ENCODE measurements around the gene PRKCE.

PRKCE gene

DNA sequence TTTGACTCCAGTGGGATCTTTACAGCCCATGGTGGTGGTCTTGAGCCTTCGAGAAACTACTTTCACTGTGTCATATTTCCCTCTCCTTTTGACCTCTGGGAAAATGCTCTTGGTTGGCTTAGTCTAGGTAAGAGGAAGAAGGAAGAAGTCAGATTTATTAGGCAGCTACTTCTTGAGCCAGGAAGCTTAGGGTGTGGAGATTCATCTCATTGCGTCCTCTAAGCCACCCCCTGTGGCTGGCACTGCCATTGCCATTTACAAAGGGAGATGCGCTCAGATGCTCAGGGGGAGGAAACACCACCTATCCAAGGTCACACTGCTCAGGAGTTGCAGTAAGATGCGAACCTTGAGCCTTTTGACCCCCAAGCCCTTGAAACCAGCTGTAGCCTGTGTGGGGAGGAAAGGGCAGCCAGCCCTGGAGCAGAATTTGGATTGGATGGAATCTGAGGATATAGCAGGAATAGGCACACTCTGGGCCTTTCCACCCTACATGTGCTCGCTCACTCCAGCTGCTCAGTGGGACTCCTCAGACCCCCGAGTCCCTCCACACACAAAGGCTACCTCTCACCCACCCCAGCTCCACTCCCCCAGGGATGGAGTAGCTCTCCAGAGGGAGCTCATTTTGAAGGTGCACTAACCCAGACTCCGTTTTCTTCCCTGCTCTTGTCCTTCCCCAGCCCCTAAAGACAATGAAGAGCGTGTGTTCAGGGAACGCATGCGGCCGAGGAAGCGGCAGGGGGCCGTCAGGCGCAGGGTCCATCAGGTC, 324.5 kb downstream of the PRKCE start:
- DNase-seq (ENCODE audit: insufficient read length, low spot score) (no peak), FAIRE-seq (no peak)

DNA sequence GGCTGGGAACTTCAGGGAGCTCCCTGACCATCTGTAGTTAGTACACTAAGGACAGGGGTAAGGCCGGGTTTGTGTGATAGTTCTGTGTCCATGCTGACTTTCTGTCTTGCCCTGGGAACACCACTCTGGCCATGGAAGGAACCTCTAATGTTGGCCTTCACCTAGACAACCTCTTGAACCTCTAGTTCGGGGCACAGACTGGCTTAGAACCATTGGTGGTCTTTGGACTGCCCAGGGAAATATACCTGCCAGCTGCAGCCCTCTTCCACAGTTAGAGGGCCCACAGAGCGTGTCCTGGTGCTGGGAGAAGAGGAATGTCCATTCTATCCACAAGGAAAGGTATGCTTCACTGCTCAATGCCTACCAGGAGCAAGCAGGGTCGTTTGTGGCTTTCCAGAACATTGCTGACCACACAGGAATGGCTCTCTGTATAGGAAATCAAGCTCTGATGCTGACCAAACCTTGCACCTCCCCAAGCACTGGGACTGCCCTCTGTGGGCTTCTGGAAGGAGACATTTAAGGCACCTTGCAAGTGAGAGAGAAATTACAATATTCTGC, 326.9 kb downstream of the PRKCE start:
- DNase-seq (ENCODE audit: insufficient read length, low spot score) (no peak), FAIRE-seq (no peak)

DNA sequence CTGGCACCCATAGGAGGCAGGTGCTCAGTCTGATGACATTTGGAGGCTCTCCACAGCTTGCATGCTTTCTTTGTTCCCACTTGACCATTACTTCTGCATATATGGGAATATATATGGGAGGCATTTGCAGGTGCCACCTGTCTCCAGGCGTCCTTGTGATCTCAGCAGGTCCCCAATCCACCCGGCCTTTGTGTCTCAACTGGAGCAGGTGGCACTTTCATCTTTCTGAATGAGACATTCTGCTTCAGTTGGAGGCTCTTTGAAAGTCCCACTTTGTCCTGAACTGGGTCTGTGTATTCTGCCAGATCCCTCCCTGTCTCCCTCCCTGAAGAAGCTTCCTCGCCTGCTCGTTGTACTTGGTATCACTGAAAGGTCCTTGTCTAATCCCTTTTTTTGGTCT, 327.6 kb downstream of the PRKCE start:
- DNase-seq (ENCODE audit: insufficient read length, low spot score), result no peak
- no peak for FAIRE-seq

DNA sequence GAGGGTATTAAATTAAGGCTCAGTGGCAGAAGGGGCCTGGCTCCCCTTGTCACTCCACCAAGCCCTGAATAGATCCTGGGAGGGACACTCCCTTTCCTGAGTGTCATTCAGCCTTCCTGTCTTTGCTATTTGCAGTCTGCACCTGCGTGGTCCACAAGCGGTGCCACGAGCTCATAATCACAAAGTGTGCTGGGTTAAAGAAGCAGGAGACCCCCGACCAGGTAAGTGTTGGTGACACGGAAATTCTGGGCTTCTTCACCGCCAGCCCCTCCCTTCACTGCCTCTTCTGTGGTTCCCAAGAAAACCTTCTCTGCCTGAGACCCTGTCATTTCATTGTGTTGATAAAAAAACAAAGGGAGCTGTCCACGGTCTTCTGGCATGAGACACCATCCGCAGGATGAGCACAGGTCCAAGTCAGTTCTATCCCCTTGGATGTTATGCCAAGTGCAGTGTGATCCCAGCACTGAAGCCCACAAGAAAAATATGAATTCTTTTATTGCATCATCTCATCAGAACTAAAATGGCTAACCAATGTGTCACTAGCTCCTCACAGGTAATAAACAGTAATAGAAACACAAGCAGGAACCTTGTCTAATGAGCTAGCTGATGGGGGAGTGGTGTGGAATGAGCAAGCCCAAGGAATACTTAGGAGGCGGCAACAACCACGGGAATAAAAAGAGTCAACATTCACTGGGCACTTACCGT, 328.8 kb downstream of the PRKCE start:
- FAIRE-seq (no peak), DNase-seq (ENCODE audit: insufficient read length, low spot score) (no peak)

DNA sequence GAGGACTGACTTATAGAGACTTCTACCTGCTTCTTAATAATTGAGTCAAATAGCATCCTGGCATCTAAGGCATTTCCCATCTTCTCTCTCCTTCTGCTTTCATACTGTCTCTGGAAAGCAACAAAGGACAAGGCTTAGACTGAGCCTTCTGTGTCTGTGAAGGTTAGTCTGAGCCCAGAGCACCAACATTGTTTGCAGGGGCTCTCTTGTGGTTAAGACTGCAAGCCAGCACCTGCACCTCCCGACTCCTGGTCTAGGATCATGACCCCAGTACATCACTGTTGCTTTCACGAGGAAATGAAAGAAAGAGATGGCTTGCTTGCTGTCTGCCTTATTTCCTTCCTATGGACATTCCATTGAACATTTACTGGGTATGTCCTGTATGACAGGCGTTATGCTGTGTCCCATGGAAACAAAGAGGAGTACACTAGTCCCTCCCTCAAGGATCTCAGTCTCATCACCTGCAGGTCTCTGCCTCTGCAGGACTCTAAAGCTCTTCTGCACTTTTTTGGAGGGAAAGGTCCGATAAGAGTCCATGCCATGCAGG, 330.0 kb downstream of the PRKCE start:
- FAIRE-seq (no peak), DNase-seq (ENCODE audit: insufficient read length, low spot score) (no peak)

GRCh38 chr2:45982096-45982495, 330.6 kb downstream of the PRKCE start:
- FAIRE-seq (no peak), DNase-seq (ENCODE audit: insufficient read length, low spot score) (no peak)

DNA sequence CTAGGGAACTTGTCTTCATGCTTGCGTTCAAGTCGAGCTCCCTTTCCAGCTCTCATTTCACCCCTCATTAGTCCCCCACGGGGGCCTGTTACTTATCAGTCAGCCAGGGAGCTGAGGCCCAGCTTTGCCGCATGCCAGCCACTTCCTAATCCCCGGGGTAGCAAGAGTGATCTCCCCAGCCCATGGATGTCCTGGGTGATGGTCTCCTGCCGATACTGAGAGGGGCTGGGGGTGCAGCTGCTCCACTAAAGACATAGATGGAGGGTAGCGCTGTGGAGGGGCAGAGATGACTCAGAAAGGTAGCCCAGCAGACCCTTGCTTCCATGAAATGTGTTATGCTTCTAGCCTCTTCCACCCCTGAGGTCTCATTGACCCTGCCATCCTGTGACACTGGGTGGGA, 331.7 kb downstream of the PRKCE start:
- DNase-seq (ENCODE audit: insufficient read length, low spot score) (no peak), FAIRE-seq (no peak)

DNA sequence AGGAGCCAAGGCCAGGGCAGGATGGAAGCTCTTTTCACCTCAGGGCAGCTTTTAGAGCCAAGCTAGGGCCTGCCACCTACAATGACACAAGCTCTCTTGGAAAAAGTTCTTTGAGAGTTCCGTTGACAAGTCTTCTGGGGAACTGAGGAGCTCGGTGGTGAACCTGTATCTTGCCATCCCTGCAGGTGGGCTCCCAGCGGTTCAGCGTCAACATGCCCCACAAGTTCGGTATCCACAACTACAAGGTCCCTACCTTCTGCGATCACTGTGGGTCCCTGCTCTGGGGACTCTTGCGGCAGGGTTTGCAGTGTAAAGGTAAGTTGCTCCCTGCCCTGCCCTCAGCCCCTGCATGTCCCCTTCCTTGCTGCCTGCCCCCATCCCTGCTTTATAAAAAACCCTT, 332.9 kb downstream of the PRKCE start:
- FAIRE-seq, result no peak
- DNase-seq (ENCODE audit: insufficient read length, low spot score), result no peak

DNA sequence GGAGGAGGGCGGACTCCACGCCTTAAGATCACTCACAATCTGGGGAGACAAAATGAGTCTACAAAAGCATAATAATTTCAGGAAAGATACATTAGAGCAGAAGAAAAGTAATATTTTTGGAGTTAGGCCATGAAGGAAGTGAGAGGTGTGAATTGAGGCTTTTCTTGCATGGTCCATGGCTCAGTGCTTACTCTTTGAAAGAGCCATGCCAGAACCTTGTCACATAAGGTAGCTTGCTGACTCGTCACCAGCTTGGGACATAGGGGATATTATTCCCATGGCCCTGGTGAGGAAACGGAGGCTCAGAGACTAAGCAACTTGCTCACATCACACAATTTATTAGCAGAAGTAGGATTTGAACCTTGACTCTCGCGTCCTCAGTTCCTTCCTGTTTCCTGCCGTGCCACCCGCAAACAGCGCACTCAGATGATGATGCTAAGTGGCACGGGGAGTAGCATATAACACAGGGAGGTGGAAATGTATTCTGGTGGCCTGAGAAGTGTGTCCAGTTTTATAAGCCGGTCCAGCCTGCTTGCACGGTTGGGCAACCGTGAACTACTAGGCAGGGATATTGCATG, 333.5 kb downstream of the PRKCE start:
- no peak for DNase-seq (ENCODE audit: insufficient read length, low spot score)
- peak; percentile 44 for FAIRE-seq

GRCh38 chr2:45986509-45986908, 335.0 kb downstream of the PRKCE start:
- DNase-seq (ENCODE audit: insufficient read length, low spot score), result no peak
- no peak for FAIRE-seq

DNA sequence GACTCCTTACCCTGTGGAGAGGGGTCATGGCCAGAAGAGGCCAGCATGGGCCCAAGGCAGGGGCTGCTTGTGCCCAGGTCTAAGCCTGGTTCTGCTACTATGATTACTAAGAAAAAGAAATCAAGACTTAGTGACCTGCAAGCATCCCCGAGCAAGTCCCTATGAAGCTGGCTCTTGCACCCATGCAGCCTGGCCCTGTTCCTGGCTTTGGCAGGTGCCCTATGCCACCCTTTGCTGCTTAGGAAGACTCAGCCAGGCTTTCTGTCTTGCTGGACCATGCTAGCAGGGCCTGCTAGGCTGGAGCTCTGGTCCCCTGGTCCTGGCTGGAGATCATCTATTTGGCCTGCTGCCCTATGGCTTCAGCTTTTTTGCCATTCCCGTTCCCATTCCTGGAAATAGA, 336.4 kb downstream of the PRKCE start:
- DNase-seq (ENCODE audit: insufficient read length, low spot score), result no peak
- no peak for FAIRE-seq

DNA sequence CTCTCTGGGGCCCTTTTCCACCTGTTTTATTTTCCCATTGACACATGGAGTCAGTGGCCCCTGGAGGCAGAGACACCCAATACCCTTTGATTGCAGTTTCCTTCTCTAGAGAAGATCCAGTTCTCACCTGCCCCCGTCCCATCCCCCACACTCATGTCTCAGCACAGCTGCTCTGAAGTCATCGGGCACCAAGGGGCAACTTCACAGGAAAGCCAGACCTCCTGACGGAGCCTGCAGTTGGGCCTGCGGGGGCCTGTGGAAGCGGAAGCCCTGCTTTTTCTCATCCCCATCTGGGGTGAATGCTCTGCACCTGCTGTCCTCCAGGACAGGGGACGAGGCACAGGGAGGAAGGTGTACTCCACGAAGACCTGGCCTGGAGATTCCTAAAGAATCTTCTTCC, 337.4 kb downstream of the PRKCE start:
- FAIRE-seq, result no peak
- DNase-seq (ENCODE audit: insufficient read length, low spot score), result no peak

DNA sequence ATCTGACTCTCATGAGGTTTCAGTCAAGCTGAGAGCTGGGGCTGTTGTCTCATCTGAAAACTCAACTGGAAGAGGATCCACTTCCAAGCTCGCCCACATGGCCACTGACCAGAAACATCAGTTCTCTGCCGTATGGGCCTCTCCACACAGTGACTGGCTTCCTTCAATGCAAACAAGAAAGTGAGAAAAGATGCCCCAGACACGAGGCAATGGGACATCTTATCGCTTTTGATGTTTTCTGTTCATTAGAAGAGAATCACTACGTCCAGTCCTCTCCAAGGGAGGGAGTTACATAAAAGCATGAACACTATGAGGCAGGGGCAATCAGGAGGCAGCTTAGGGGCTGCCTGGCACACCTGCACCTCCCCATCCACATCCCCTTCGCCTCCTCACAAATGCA, 338.7 kb downstream of the PRKCE start:
- no peak for DNase-seq (ENCODE audit: insufficient read length, low spot score)
- no peak for FAIRE-seq

GRCh38 chr2:45992021-45992740, 340.7 kb downstream of the PRKCE start:
- DNase-seq (ENCODE audit: insufficient read length, low spot score) (no peak), FAIRE-seq (peak; percentile 28)

DNA sequence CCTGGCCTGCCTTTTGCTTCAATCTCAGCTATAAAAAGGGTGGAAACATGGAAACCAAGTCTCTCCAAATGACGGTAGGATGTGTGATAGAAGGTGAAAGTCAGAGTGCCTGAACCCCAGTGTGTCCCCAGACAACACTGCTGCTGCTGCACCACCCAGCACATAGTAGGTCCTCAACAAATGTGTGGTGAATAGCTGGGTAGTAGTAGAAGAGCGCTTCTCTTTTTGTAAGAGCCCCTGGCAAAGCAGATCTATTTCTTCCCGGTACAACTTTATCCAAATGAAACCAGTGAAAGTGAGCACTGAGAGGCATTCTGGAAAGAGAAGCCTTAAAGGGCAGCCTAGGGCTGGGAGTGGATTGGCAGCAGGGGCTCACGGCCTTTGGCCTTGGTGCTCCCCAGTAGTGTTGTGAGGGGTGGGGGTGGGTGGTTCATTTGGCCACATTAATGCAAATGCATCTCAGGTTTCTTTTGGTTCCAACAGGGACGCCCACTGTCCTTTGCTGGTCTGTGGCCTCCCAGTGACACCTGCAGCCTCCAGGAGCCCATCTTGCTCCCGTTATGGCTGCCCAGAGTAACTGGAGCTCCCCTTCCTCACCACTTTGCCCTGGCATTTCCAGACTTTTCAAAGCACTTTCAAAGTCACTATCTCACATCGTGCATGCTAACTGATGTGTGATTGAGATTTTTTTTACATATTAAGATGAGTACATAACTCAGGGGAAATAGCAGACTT, 341.4 kb downstream of the PRKCE start:
- FAIRE-seq (no peak), DNase-seq (ENCODE audit: insufficient read length, low spot score) (no peak)

GRCh38 chr2:45993476-45993991, 342.1 kb downstream of the PRKCE start:
- DNase-seq (ENCODE audit: insufficient read length, low spot score) (peak; percentile 77), FAIRE-seq (peak; percentile 79)

- FAIRE-seq, result no peak
- no peak for DNase-seq (ENCODE audit: insufficient read length, low spot score)
Measured at GRCh38 chr2:45994060-45994459, 342.6 kb downstream of the PRKCE start.

- no peak for DNase-seq (ENCODE audit: insufficient read length, low spot score)
- FAIRE-seq, result no peak
Measured at GRCh38 chr2:46000660-46001059, 349.2 kb downstream of the PRKCE start.

DNA sequence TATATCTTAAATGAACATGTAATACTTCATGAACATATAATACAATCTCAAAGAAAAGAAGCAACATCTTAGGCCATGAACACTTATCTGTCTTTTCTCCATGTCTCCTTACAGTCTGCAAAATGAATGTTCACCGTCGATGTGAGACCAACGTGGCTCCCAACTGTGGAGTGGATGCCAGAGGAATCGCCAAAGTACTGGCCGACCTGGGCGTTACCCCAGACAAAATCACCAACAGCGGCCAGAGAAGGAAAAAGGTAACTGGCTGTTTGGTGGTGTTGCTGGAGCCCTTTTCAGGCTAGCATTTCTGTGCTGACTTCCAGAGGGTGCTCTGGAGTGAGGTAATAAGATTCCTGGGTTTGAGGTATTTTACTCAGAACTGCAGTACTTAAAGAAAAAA, 349.8 kb downstream of the PRKCE start:
- DNase-seq (ENCODE audit: insufficient read length, low spot score) (no peak), FAIRE-seq (no peak)
